NCI-H510A (cell line): Measurements from ENCODE around the gene ATP5F1A.
"Not testable (repeated sequence)": the region's sequence is repeated elsewhere in the genome, so short reads cannot be mapped to it uniquely, and the experiment has no call there.

Experiments
- DNase-seq: peaks from one replicate; lab custom pipeline; 2025; lab: John Stamatoyannopoulos, UW

The ATP5F1A gene

DNA sequence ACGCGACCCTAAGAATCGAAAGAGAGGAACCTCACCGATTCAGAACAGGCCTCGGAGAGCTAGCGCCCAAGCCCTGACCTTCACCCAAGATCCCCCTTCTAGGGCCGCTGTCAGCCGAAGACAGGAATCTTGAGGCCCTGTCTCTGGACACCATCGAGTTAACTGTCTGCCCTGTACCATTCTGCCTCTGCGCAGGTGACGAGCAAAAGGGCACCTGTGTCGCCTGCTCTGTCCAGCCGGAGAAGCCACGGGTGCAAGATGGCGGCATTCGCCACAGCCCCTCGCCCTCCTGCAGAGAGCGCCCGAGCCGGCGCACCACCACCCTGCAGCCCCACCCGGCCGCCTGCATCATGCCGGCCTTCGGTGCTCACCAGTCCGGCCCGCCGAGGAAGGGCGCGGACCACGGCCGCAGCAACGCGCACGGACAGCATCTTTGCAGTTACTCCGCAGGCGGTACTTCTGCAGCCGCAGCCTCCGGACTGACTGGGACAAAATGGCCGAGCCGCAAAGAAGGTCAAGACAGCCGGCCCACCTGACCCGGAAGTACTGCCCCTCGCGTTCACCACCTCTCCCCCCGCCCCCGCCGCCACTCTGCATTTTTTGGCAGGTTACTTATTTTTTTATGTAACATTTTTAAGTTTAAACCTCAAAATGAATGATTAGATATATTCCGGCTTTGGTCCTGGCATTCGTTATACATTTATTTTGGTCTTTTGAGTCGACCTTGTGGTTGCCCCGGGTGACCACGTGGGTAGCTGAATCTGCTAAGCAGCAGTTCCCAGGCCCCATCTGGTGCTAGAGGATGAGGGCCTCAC lies at the start of gene ATP5F1A:
Gene ATP5F1A (minus strand): TSS at position 496 of the 815 bp plus-strand sequence. CDS start 65 bp downstream, at position 431.
- DNase-seq = peak; percentile 42

GRCh38 chr18:46141199-46141598 lies 43.1 kb upstream of the ATP5F1A start:
- DNase-seq = no peak

DNA sequence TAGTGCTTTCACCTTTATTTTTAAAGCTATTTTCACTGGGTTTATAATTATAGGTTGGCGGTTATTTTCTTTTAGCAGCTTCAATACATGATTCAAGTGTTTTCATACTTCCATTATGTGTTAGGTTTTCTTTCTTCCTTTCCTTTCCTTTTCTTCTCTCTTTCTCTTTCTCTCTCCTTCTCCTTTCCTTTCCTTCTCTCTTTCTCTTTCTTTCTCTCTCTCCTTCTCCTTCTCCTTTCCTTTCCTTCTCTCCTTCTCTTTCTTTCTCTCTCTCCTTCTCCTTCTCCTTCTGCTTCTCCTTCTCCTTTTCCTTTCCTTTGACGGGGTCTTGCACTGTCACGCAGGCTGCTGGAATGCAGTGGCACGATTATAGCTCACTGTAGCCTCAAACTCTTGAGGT lies 42.1 kb upstream of the ATP5F1A start:
- DNase-seq = no peak

GRCh38 chr18:46134920-46135675 lies 37.0 kb upstream of the ATP5F1A start:
- DNase-seq = no peak

DNA sequence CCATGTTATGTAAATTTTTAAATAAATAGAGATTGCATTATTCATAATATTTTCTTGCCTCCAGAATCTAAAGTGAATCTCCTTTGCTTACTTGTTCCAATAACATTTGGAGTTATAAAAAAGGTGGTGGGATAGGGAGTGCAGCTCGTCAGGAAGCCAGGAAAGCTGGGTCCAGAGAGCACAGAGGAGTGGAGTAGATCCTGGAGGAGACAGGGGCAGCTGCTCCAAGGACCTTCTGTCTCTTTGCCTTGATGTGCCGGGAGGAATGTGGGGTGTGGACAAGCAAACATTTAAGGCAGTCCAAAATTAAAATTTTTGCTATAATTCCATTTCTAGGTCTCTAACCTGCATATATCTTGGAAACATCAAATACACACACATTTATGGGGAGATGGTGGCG lies 35.4 kb upstream of the ATP5F1A start:
- no peak for DNase-seq

DNA sequence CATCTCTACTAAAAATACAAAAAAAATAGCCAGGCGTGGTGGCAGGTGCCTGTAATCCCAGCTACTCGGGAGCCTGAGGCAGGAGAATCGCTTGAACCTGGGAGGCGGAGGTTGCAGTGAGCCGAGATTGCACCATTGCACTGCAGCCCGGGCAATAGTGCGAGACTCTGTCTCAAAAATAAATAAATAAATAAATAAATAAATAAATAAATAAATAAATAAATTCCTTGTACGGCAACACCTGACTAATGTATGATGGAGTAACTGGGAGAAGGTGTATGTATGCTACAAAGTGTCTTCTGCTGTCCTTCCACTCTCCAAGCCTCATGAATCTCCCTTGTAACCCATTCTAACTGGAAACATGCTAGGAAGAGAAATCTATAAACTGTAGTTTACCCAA lies 32.5 kb upstream of the ATP5F1A start:
- DNase-seq = not testable (repeated sequence)

- DNase-seq = no peak
Observed at GRCh38 chr18:46130061-46130460, 32.0 kb upstream of the ATP5F1A start.

- not testable (repeated sequence) for DNase-seq
Observed at GRCh38 chr18:46126625-46127024, 28.5 kb upstream of the ATP5F1A start.

DNA sequence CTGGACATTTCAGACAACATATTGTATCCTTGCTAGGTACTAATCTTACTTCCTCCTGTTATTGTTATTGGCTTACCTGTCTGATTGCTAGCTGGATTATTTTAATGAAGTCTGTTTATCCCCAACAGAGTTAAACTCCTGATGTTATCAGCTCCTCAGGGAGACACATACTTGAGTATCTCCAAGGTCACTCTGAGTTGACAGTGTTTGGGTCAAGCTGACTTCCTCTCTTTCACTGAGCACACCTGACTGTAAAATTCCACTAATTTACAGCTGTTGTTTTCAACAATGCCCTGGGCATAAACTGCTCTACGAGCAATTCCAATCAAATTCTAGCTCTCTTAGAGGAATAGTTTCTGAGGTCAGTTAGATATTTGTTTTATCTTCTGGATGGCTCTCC lies 15.7 kb upstream of the ATP5F1A start:
- DNase-seq = no peak

DNA sequence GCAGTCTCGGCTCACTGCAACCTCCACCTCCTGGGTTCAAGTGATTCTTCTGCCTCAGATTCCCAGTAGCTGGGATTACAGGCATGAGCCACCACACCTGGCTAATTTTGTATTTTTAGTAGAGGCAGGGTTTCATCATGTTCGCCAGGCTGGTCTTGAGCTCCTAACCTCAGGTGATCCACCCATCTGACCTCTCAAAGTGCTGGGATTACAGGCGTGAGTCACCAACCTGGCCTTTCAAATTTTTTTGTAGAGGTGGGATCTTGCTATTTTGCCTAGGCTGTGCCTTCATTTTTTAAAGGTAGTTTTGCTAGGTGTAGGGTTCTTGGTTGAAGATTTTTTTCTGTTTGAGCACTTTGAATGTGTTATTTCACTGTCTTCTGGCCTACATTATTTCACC lies 12.3 kb upstream of the ATP5F1A start:
- DNase-seq = no peak

DNA sequence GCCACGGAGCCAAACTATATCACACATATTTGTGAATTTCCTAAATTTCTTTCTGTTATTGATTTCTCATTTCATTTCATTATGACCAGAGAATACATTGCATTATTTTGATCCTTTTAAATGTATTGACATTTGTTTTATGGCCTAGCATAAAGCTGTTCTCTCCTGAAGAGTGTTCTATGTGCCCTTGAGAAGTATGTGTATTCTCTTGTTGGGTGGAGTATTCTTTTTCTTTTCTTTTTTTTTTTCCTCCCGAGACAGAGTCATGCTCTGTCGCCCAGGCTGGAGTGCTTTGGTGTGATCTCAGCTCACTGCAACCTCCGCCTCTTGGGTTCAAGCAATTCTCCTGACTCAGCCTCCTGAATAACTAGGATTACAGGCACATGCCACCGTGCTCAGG lies 11.3 kb upstream of the ATP5F1A start:
- DNase-seq = no peak

DNA sequence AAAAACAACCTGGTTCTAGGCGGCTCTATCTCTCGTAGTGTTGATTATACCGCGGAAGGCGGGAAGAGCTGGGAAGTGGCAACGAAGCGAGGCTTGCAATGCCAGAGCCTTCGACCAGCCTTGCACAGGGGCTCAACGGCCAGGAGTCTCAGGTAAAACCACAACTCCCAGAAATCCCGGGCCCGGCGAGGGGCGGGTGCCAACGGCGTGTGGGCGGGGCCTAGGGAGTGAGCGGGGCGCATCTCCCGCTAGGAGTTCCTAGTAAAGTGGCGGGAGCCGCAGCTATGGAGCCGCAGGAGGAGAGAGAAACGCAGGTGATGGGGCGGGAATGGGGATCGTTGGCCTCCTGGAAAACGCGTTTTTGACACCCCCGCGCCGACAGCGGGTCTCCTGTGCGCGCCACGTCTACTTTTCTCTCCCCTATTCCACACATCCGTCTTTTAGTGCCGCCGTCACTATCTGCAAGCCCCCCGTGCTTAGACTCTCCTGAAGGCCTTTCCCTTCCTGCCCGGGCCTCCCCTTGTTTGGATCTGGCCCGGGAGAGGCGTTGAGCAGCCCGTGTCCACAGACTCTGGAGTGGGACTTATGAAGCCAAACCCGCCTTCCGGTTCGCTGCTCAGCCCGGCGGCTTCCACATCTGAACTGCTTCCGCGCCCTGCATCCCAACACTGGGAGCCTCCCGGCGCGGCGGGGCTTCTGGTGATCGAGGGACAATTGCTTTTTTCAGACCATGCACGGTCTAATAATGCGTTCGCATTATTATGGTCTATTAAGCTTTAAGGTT lies 6.2 kb upstream of the ATP5F1A start, which contains the start of gene HAUS1:
Gene HAUS1 (plus strand): TSS at position 258 of the 784 bp plus-strand sequence. CDS start 27 bp downstream, at position 285.
- DNase-seq = peak; percentile 78

DNA sequence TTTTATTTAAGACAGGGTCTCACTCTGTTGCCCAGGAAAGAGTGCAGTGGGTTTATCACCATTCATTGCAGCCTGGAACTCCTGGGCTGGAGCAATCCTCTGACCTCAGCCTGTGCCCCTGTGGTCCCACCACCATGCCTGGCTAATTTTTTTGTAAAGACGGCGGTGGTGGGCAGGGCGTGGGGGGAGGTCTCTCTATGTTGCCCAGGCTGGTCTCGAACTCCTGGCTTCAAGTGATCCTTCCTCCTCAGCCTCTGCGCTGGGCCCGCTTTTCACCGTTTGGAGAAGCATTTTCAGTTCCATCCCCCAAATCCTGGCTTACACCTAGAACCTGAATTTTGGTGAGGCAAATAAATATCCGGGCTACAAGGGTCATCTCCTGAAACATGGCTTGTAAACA lies 1.4 kb upstream of the ATP5F1A start:
- DNase-seq = no peak

- no peak for DNase-seq
Observed at GRCh38 chr18:46098616-46098933, 479 bp upstream of the ATP5F1A start.

- no peak for DNase-seq
Observed at GRCh38 chr18:46097431-46097800, 680 bp downstream of the ATP5F1A start.

DNA sequence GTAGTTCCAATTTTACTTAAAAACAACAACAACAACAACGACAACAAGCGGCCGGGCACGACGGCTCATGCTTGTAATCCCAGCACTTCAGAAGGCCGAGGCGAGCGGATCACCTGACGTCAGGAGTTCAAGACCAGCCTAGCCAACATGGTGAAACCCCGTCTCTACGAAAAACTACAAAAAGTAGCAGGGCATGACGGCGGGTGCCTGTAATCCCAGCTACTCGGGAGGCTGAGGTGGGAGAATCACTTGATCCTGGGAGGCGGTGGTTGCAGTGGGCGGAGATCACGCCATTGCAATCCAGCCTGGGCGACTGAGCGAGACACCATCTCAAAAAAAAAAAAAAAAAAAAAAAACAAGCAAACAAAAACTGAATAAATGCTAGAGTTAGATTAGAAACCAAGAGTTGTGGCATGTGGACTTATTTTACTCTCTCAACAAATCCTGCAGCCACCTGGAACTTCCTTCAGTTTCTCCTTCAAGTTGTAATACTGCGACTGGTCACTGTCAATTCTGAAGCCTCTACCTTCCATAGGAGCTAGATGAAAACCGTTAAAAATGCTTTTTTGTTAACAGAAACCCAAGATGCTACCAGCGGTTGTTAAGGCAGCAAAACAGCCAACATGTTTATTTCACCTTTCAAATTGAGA lies 1.3 kb downstream of the ATP5F1A start:
- no peak for DNase-seq

DNA sequence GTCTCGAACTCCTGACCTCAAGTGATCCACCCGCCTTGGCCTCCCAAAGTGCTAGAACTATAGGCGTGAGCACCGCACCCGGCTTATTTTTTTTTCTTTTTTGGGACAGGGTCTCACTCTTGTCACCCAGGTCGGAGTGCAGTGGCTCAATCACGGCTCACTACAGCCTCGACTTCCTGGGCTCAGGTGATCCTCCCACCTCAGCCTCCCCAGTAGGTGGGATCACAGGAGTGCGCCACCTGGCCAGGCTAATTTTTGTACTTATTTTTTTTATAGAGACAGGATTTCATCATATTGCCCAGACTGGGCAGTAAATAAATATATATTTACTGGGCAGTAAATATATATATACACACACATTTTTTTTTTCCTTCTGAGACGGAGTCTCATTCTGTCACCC lies 2.6 kb downstream of the ATP5F1A start:
- DNase-seq = no peak

- not testable (repeated sequence) for DNase-seq
Observed at GRCh38 chr18:46088501-46088900, 9.6 kb downstream of the ATP5F1A start.

DNA sequence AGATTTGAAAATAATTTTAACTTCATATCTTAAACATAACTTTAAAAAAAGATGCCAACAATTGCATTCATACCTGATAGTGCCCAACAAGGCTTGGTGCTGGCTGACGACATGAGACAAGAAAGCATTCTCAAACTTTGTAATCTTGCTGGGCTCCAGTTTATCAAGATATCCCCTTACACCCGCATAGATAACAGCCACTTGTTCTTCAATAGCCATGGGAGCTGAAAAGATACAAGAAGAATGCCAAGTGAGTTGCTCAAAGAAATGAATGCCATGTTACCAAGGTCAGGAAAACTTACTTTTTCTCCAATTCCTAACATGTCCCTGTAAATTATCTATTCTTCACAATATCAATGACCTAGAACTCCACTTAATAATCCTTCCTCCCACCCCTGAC lies 13.7 kb downstream of the ATP5F1A start:
- DNase-seq = no peak

- no peak for DNase-seq
Observed at GRCh38 chr18:46080156-46080555, 17.9 kb downstream of the ATP5F1A start.

- no peak for DNase-seq
Observed at GRCh38 chr18:46079336-46079735, 18.8 kb downstream of the ATP5F1A start.
